Tibial nerve (tissue), 4 donors: ENCODE measurements around the gene ALKBH2. TPM values are rescaled to one million over a fixed set of nuclear protein-coding genes. Genes with fewer than 3 reads are reported as not detected.
"Not testable (repeated sequence)": the region's sequence is repeated elsewhere in the genome, so short reads cannot be mapped to it uniquely, and the experiment has no call there.

Experiments used
- DNase-seq, 2 donors: peaks; one replicate each; pipeline ENCODE4 v3.0.0-alpha.2; 2019; ENCODE audit warnings: low spot score in 2 of 2
- H3K27ac ChIP-seq, 4 donors: fragments of 200-600 bp; sonication (generic) in 3 of 4; one replicate each; pipeline ENCODE4 v1.5.1; 2017 to 2019; ENCODE audit warnings: mild to moderate bottlenecking in 1 of 4
- H3K27me3 ChIP-seq, 2 donors: fragments of 200-600 bp; sonication (generic) in 1 of 2; one replicate each; pipeline versions ENCODE4 v1.5.1 to v1.6.0; 2017 to 2019
- H3K36me3 ChIP-seq, 3 donors: fragments of 200-600 bp; sonication (generic); one replicate each; pipeline ENCODE4 v1.5.1; 2018 to 2019
- H3K4me1 ChIP-seq, 4 donors: fragments of 200-600 bp; sonication (generic) in 3 of 4; one replicate each; pipeline ENCODE4 v1.5.1; 2017 to 2019
- H3K4me3 ChIP-seq, 4 donors: fragments of 200-600 bp; sonication (generic) in 3 of 4; one replicate each; pipeline ENCODE4 v1.5.1; 2017 to 2019; ENCODE audit warnings: mild to moderate bottlenecking in 1 of 4, moderate library complexity in 1 of 4
- H3K9me3 ChIP-seq, 4 donors: fragments of 200-600 bp; sonication (generic) in 3 of 4; one replicate each; pipeline ENCODE4 v1.5.1; 2017 to 2019
- EP300 ChIP-seq, 2 donors: sonication (generic); formaldehyde crosslinking; IDR thresholded peaks; one replicate each; pipeline ENCODE4 v1.6.1; 2017; ENCODE audit warnings: antibody characterized with exemption in 2 of 2, mild to moderate bottlenecking in 1 of 2
- POLR2A ChIP-seq, 2 donors: fragments of 450-650 bp; IDR thresholded peaks; one replicate each; pipeline ENCODE4 v1.6.1; 2017; ENCODE audit warnings: antibody characterized with exemption in 2 of 2, mild to moderate bottlenecking in 2 of 2, moderate library complexity in 2 of 2
- WGBS, 2 donors: methylation state at CpG; one replicate each; pipeline ENCODE4 v1.1.5; 2018; 5-methylcytosine and 5-hydroxymethylcytosine counted together
- total RNA-seq, 4 donors: library from RNA; depleted of rRNA; stranded (reverse); fragments of >200 nt; gene quantifications; one replicate each; pipeline ENCODE4 v1.1.0, GENCODE V29; 2016
- TF ChIP-seq, protein P1 (sequence below), 5 experiments: fragments of 200-600 bp in 3 of 5; fragments of 450-650 bp in 2 of 5; sonication (generic) in 3 of 5; IDR thresholded peaks; one replicate each; pipeline ENCODE4 v1.5.1; 2016 to 2019; ENCODE audit warnings: antibody characterized with exemption in 5 of 5, mild to moderate bottlenecking in 3 of 5, moderate library complexity in 2 of 5

The ALKBH2 gene
- total RNA-seq, 4 donors from 2014 or later = 9.2 to 41.4 (median 17.5) TPM

DNA sequence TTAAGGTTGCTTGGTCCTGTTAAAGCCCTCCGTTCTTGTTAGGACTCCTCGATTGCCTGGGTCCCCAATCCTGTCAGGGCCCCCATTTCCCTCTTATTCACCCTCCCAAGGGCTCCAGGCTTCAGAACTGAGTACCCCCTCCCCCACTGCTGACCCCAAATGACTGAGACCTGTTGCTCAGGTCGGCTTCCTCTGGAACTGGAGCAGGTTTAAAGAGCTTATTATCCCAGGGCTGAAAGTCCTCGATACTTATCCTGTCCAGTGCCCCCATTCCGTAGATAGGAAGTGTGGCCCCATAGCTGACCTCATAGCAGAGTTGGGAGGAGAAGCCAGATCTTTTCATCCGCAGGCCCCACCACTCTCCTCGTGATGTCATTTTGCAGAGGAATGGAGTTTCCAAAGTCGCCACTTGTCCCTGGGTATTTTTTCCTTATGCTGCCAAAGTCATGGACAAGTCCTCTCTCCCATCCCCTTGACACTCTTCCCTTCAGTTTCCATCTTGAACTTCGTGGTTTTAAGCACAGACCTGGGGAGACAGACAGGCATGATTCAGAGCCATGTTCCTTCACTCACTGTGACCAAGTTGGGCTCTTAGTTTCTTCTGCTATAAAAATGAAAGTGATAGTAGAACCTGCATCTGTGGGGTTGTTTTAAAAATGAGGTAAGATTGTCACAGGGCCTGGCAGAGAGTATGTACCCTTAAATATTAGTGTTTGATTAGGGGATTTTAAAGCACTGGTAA, 39.7 kb downstream of the ALKBH2 start:
- Histone ChIP-seq H3K27ac (peak overlapping the region in 3 of 4 donors; percentile 84 to 86 (median 85)), H3K4me1 (peaks cover 0 to 34% (median 11%) of the 10 kb centered on the region in 4 donors), H3K27me3 (no peaks in the 10 kb centered on the region), H3K36me3 (peaks cover 0 to 19% (median 0%) of the 10 kb centered on the region in 3 donors), H3K4me3 (peak overlapping the region; percentile 73 to 84 (median 78)), H3K9me3 (no peaks in the 10 kb centered on the region)
- DNase-seq = no peak
- WGBS, 2 donors = 15 to 18% methylated on average over 9 of the region's 9 CpGs
- TF ChIP-seq, protein P1, sequence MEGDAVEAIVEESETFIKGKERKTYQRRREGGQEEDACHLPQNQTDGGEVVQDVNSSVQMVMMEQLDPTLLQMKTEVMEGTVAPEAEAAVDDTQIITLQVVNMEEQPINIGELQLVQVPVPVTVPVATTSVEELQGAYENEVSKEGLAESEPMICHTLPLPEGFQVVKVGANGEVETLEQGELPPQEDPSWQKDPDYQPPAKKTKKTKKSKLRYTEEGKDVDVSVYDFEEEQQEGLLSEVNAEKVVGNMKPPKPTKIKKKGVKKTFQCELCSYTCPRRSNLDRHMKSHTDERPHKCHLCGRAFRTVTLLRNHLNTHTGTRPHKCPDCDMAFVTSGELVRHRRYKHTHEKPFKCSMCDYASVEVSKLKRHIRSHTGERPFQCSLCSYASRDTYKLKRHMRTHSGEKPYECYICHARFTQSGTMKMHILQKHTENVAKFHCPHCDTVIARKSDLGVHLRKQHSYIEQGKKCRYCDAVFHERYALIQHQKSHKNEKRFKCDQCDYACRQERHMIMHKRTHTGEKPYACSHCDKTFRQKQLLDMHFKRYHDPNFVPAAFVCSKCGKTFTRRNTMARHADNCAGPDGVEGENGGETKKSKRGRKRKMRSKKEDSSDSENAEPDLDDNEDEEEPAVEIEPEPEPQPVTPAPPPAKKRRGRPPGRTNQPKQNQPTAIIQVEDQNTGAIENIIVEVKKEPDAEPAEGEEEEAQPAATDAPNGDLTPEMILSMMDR (IDR thresholded peaks at IDR 0.05) = no peak
- no peak for TF ChIP-seq POLR2A (IDR thresholded peaks at IDR 0.05)
- TF ChIP-seq EP300 (IDR thresholded peaks at IDR 0.05) = no peak

DNA sequence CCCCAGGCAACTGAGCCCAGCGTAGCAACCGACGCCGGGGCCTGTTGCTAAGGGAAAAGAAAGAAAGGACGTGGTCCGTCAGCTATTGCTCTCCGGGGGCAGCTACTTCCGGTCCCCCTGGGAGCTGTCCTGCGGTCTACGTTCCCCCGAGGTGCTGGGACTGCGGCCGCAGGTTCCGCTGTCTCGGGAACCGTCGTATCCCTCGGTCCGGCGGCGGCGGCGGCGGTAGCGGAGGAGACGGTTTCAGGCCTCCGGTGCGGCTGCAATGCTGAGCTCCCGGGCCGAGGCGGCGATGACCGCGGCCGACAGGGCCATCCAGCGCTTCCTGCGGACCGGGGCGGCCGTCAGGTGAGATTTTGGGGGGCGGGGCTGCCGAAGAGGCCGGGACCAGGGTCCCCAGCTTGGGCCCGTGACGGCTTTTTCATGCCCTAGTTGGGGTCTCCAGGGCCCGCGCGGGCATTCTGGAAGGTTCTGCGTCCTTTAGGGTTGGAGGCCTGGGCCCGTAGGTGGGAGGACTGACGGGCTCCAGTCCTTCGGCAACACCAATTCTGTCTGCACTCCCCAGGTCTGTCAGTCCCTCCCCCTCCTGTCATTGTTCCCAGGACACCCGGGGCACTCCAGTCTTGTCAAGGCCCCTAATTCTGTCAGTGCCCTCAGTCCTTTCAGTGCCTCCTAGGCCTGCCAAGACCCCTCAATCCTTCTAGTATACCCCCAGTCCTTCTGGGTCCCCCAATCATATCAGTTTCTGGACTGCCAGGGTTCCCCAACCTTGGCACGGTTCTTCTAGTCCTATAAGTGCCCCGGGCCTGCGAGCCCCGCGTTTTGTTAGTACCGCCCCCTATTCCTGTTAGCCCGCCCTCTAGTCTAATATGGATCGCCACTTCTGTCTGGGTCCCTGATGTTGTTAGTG, 40.6 kb downstream of the ALKBH2 start, which contains the start of gene USP30:
USP30 (plus strand) TSS at position 163 of the 910 bp plus-strand sequence; CDS start at position 266, 103 bp downstream.
- TF ChIP-seq POLR2A (IDR thresholded peaks at IDR 0.05) (no peak), EP300 (IDR thresholded peaks at IDR 0.05) (peak; percentile 78 to 85)
- TF ChIP-seq, protein P1 (IDR thresholded peaks at IDR 0.05) = peak in 1 of 5 experiments; percentile 40
- Histone ChIP-seq H3K4me3 (peak within 1 kb of the TSS; percentile 73 to 84 (median 78)), H3K27me3 (no peaks in the 10 kb centered on the region), H3K4me1 (peaks cover 0 to 34% (median 11%) of the 10 kb centered on the region in 4 donors), H3K9me3 (no peaks in the 10 kb centered on the region), H3K36me3 (peaks cover 0 to 10% (median 0%) of the 10 kb centered on the region in 3 donors), H3K27ac (peak within 1 kb of the TSS; percentile 67 to 86 (median 84))
- WGBS, 2 donors = 0% methylated on average over 30 to 47 of the region's 61 CpGs
- peak; percentile 69 to 76 for DNase-seq

DNA sequence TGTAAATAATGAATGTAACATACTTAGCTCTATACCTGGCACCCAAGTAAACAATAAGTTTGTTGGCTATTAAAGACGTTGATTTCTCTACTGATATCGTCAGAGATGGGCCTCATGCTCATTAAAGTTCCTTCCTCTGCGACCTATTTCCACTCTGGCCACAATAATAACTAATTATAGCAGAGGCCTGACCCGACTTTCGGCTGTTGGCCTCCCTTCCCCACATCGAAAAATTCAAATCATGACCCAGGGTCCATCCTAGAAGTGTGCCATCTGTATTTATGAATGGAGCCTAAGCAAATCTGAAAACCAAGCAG, 41.2 kb downstream of the ALKBH2 start:
- H3K27me3 ChIP-seq = no peaks in the 10 kb centered on the region
- no peak for DNase-seq

DNA sequence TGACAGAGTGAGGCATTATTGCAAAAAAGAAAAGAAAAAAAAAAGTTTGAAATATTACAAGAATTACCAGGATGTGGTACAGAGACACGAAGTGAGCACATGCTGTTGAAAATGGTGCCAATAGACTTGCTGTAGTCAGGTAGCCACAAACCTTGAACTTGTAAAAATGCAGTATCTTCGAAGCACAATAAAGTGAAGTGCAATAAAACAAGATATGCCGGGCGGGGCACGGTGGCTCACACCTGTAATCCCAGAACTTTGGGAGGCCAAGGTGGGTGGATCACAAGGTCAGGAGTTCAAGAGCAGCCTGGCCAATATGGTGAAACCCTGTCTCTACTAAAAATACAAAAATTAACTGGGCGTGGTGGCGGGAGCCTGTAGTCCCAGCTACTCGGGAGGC, 43.5 kb downstream of the ALKBH2 start:
- DNase-seq, H3K27me3 ChIP-seq, H3K9me3 ChIP-seq, H3K36me3 ChIP-seq, H3K4me3 ChIP-seq, H3K27ac ChIP-seq: not testable (repeated sequence)
- peaks cover 0 to 23% (median 11%) of the 10 kb centered on the region in 4 donors for H3K4me1 ChIP-seq
- 81 to 82% methylated on average over 8 of the region's 8 CpGs for WGBS, 2 donors

More for the DNA sequence above, 41.2 kb downstream of the ALKBH2 start:
- WGBS, 2 donors = 2 to 3% methylated on average over 6 of the region's 6 CpGs
- H3K4me3 ChIP-seq = peak overlapping the region; percentile 73 to 84 (median 78)
- H3K4me1 ChIP-seq = peaks cover 0 to 28% (median 11%) of the 10 kb centered on the region in 4 donors
- peak overlapping the region in 3 of 4 donors; percentile 84 to 86 (median 85) for H3K27ac ChIP-seq
- peaks cover 0 to 4% (median 0%) of the 10 kb centered on the region in 3 donors for H3K36me3 ChIP-seq
- no peaks in the 10 kb centered on the region for H3K9me3 ChIP-seq
- TF ChIP-seq, protein P1 (IDR thresholded peaks at IDR 0.05) = no peak
- TF ChIP-seq EP300 (IDR thresholded peaks at IDR 0.05) (no peak), POLR2A (IDR thresholded peaks at IDR 0.05) (no peak)

DNA sequence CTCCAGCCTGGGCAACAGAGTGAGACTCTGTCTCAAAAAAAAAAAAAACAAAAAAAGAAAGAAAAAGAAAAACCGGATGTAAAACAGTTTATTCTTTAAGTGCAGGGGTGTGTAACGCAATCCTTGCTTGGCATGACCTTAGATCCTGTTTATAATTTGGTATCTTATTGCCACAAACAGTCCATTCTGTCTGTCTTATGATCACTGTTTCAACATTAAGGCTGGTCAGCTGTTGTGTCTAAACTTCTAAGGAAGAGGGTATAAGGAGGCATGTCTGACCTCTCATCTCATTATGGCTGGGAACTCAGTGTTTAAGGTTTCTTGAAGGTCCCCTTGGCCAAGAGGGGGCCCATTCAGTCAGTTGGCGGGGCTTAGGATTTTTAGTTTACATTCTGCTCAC, 44.6 kb downstream of the ALKBH2 start:
- Histone ChIP-seq H3K4me1 (peaks cover 0 to 12% (median 5%) of the 10 kb centered on the region in 4 donors), H3K27me3 (peaks cover 0 to 10% of the 10 kb centered on the region in 2 donors)
- 70 to 81% methylated on average over 3 of the region's 3 CpGs for WGBS, 2 donors
- DNase-seq, H3K9me3 ChIP-seq, H3K4me3 ChIP-seq, H3K27ac ChIP-seq, H3K36me3 ChIP-seq: not testable (repeated sequence)
